H9 (cell line): Measurements from ENCODE around the gene KRT27. TPM values are rescaled to one million over a fixed set of nuclear protein-coding genes. Genes with fewer than 3 reads are reported as not detected.

ENCODE experiments used
- DNase-seq: peaks from one replicate; pipeline ENCODE4 v3.0.0-alpha.2; 2017
- H2AFZ ChIP-seq: one replicate; pipeline ENCODE4 v1.6.1; 2013; ENCODE audit warnings: mild to moderate bottlenecking, low read length, control low read depth, moderate library complexity
- H2AK5ac ChIP-seq: 2 replicates; pipeline ENCODE4 v1.6.1; 2013; ENCODE audit warnings: low read length, control low read depth, mixed read lengths; ENCODE audit not compliant: insufficient read length
- H2BK120ac ChIP-seq: one replicate; pipeline ENCODE4 v1.6.1; 2013; ENCODE audit warnings: low read depth, mild to moderate bottlenecking, low read length, control low read depth, inconsistent platforms; ENCODE audit not compliant: poor library complexity, severe bottlenecking
- H2BK12ac ChIP-seq: 2 replicates; pipeline ENCODE4 v1.6.1; 2013; ENCODE audit warnings: low read length, control low read depth, mixed read lengths, low read depth; ENCODE audit not compliant: insufficient read length
- H2BK15ac ChIP-seq: 2 replicates; pipeline ENCODE4 v1.6.1; 2013; ENCODE audit warnings: low read depth, low read length, control low read depth
- H2BK20ac ChIP-seq: one replicate; pipeline ENCODE4 v1.6.1; 2013; ENCODE audit warnings: low read depth, mild to moderate bottlenecking, low read length, control low read depth, inconsistent platforms; ENCODE audit not compliant: poor library complexity, severe bottlenecking
- H2BK5ac ChIP-seq: 2 replicates; pipeline ENCODE4 v1.6.1; 2013; ENCODE audit warnings: low read length, control low read depth, mixed read lengths; ENCODE audit not compliant: insufficient read length
- H3K14ac ChIP-seq: 2 replicates; pipeline ENCODE4 v1.6.1; 2013; ENCODE audit warnings: low read length, control low read depth; ENCODE audit not compliant: insufficient read depth
- H3K18ac ChIP-seq: 2 replicates; pipeline ENCODE4 v1.6.1; 2013; ENCODE audit warnings: low read depth, mild to moderate bottlenecking, mixed read lengths, low read length, control low read depth; ENCODE audit not compliant: insufficient read length
- H3K23ac ChIP-seq: 2 replicates; pipeline ENCODE4 v1.6.1; 2013; ENCODE audit warnings: low read length, control low read depth, mixed read lengths, low read depth; ENCODE audit not compliant: insufficient read length
- H3K23me2 ChIP-seq: 2 replicates; pipeline ENCODE4 v1.6.1; 2013; ENCODE audit warnings: low read depth, mild to moderate bottlenecking, mixed read lengths, low read length, control low read depth; ENCODE audit not compliant: insufficient read length, poor library complexity, severe bottlenecking
- H3K27ac ChIP-seq: 2 replicates; pipeline ENCODE4 v1.5.1; 2013; ENCODE audit warnings: low read length, control low read depth, mixed read lengths, low read depth; ENCODE audit not compliant: insufficient read length
- H3K27me3 ChIP-seq: 2 replicates; pipeline ENCODE4 v1.6.1; 2013; ENCODE audit warnings: low read length, control low read depth, inconsistent platforms; ENCODE audit not compliant: insufficient read depth
- H3K4ac ChIP-seq: 2 replicates; pipeline ENCODE4 v1.6.1; 2013; ENCODE audit warnings: low read depth, mild to moderate bottlenecking, control low read depth, inconsistent platforms, low read length, moderate library complexity
- H3K4me1 ChIP-seq: 2 replicates; pipeline ENCODE4 v1.6.1; 2013; ENCODE audit warnings: low read length, control low read depth, inconsistent platforms; ENCODE audit not compliant: insufficient read depth
- H3K4me2 ChIP-seq: 2 replicates; pipeline ENCODE4 v1.6.1; 2013; ENCODE audit warnings: low read length, control low read depth, mixed read lengths; ENCODE audit not compliant: insufficient read length, insufficient read depth
- H3K56ac ChIP-seq: 2 replicates; pipeline ENCODE4 v1.6.1; 2013; ENCODE audit warnings: low read depth, mild to moderate bottlenecking, mixed read lengths, low read length, control low read depth; ENCODE audit not compliant: insufficient read length
- H3K79me1 ChIP-seq: 2 replicates; pipeline ENCODE4 v1.6.1; 2013; ENCODE audit warnings: low read depth, mild to moderate bottlenecking, moderate library complexity, low read length, control low read depth, inconsistent platforms; ENCODE audit not compliant: insufficient read depth, poor library complexity, severe bottlenecking
- H3K79me2 ChIP-seq: 2 replicates; pipeline ENCODE4 v1.6.1; 2013; ENCODE audit warnings: low read length, control low read depth, inconsistent platforms; ENCODE audit not compliant: insufficient read depth
- H3K9ac ChIP-seq: 2 replicates; pipeline ENCODE4 v1.6.1; 2013; ENCODE audit warnings: low read length, control low read depth, mixed read lengths; ENCODE audit not compliant: insufficient read length; ENCODE audit errors: extremely low read depth
- H3K9me3 ChIP-seq: one replicate; pipeline ENCODE4 v1.6.1; 2013; ENCODE audit warnings: low read depth, low read length, inconsistent platforms; ENCODE audit not compliant: control insufficient read depth
- H3T11ph ChIP-seq: one replicate; pipeline ENCODE4 v1.6.1; 2013; ENCODE audit warnings: mild to moderate bottlenecking, low read length, control low read depth, inconsistent platforms
- H4K20me1 ChIP-seq: one replicate; pipeline ENCODE4 v1.6.1; 2013; ENCODE audit not compliant: control insufficient read depth, insufficient read length, insufficient read depth
- H4K5ac ChIP-seq: 2 replicates; pipeline ENCODE4 v1.6.1; 2013; ENCODE audit warnings: low read depth, mild to moderate bottlenecking, mixed read lengths, low read length, control low read depth; ENCODE audit not compliant: insufficient read length
- H4K8ac ChIP-seq: replicated peaks from 2 replicates; pipeline ENCODE4 v1.6.1; 2013; ENCODE audit warnings: low read length, control low read depth, mixed read lengths, low read depth; ENCODE audit not compliant: insufficient read length
- H4K91ac ChIP-seq: 2 replicates; pipeline ENCODE4 v1.6.1; 2013; ENCODE audit warnings: low read depth, mild to moderate bottlenecking, moderate library complexity, mixed read lengths, low read length, control low read depth; ENCODE audit not compliant: insufficient read length
- H3K27ac Mint-ChIP-seq, 3 experiments: 2 replicates in 2 of 3; 3 replicates in 1 of 3; pipeline ENCODE4 v1.8.0; 2020 to 2021; ENCODE audit warnings: mixed read lengths in 3 of 3, mild to moderate bottlenecking in 1 of 3, moderate library complexity in 1 of 3
- H3K27me3 Mint-ChIP-seq: 2 replicates; pipeline ENCODE4 v1.8.0; 2021; ENCODE audit warnings: low read depth, mild to moderate bottlenecking, moderate library complexity, mixed read lengths
- H3K36me3 Mint-ChIP-seq, 3 experiments: 2 replicates in 2 of 3; 3 replicates in 1 of 3; pipeline ENCODE4 v1.8.0; 2020 to 2021; ENCODE audit warnings: low read depth in 3 of 3, mixed read lengths in 3 of 3; ENCODE audit not compliant: insufficient read depth in 1 of 3
- H3K4me1 Mint-ChIP-seq, 2 experiments: 2 replicates each; pipeline ENCODE4 v1.8.0; 2020; ENCODE audit warnings: mixed read lengths in 2 of 2
- H3K4me3 Mint-ChIP-seq, 2 experiments: 2 replicates in 1 of 2; 3 replicates in 1 of 2; pipeline ENCODE4 v1.8.0; 2020 to 2021; ENCODE audit warnings: mild to moderate bottlenecking in 2 of 2, mixed read lengths in 2 of 2, moderate library complexity in 1 of 2
- H3K9me3 Mint-ChIP-seq, 2 experiments: 2 replicates in 1 of 2; 3 replicates in 1 of 2; pipeline ENCODE4 v1.8.0; 2020; ENCODE audit warnings: mild to moderate bottlenecking in 2 of 2, mixed read lengths in 2 of 2, moderate library complexity in 1 of 2
- CTCF ChIP-seq: fragments of 200-600 bp; sonication (generic); conservative IDR thresholded peaks from 3 replicates; pipeline ENCODE4 v1.8.0; 2021; ENCODE audit warnings: antibody characterized with exemption, mild to moderate bottlenecking
- WGBS: extraction: QIAGEN DNeasy Blood & Tissue Kit; methylation state at CpG from one replicate; pipeline ENCODE4 v1.1.7; 2013; ENCODE audit warnings: missing lambda C conversion rate, low lambda C conversion rate, mixed read lengths; ENCODE audit not compliant: insufficient read length; ENCODE audit errors: extremely low coverage; 5-methylcytosine and 5-hydroxymethylcytosine counted together
- total RNA-seq: library from RNA; stranded (reverse); gene quantifications from 2 replicates; pipeline ENCODE4 v1.2.1, GENCODE V29; 2021

Gene KRT27
- total RNA-seq, 1 experiment from 2014 or later = not detected

- H2BK15ac ChIP-seq = no peak overlapping the region
Observed at GRCh38 chr17:40795019-40795667, 12.8 kb upstream of the KRT27 start.

More at GRCh38 chr17:40795019-40795667, 12.8 kb upstream of the KRT27 start:
- peaks cover 27% of the 10 kb centered on the region for H3K27me3 Mint-ChIP-seq
- no peaks in the 10 kb centered on the region; a peak in 1 of 4 replicates for H3K4me1 Mint-ChIP-seq
- no peak overlapping the region for H3K4me3 Mint-ChIP-seq
- no peaks in the 10 kb centered on the region for H3K36me3 Mint-ChIP-seq
- Histone ChIP-seq H3K14ac (no peak overlapping the region), H2BK5ac (no peak overlapping the region), H3K4ac (no peak overlapping the region), H3K23me2 (no peaks in the 10 kb centered on the region), H3K4me1 (no peaks in the 10 kb centered on the region), H4K5ac (no peak overlapping the region), H2BK12ac (no peak overlapping the region), H3K79me1 (no peaks in the 10 kb centered on the region), H3K18ac (no peak overlapping the region), H4K20me1 (no peaks in the 10 kb centered on the region), H4K91ac (no peak overlapping the region), H3K79me2 (no peaks in the 10 kb centered on the region), H3K23ac (no peak overlapping the region), H3K56ac (no peak overlapping the region), H3T11ph (no peak overlapping the region), H3K4me2 (no peak overlapping the region), H2BK120ac (no peak overlapping the region), H3K27ac (no peak overlapping the region), H2AK5ac (no peak overlapping the region), H2AFZ (no peak overlapping the region), H3K9me3 (no peaks in the 10 kb centered on the region), H3K27me3 (no peaks in the 10 kb centered on the region), H3K9ac (no peak overlapping the region), H2BK20ac (no peak overlapping the region), H4K8ac (no peak overlapping the region)
- DNase-seq = no peak
- no peak for TF ChIP-seq CTCF
- no CpG with 5 or more reads among the region's 10 CpGs for WGBS
- H3K27ac Mint-ChIP-seq = no peak overlapping the region
- H3K9me3 Mint-ChIP-seq = no peaks in the 10 kb centered on the region
